H1 (cell line): ENCODE data around the gene BSDC1. TPM values are rescaled to one million over a fixed set of nuclear protein-coding genes. Genes with fewer than 3 reads are reported as not detected.

Experiments used
- CTCF ChIA-PET: fragments of 300-600 bp; sonication (Branson Sonifier 250); formaldehyde crosslinking; loops from one replicate; lab custom pipeline; 2021; ENCODE audit not compliant: partially characterized antibody; lab: Charles Lee
- POLR2A ChIA-PET: fragments of 300-600 bp; sonication (Branson Sonifier 250); formaldehyde crosslinking; loops from one replicate; lab custom pipeline; 2021; ENCODE audit warnings: inconsistent platforms; ENCODE audit not compliant: partially characterized antibody; lab: Charles Lee
- DNase-seq, 2 experiments: peaks; one replicate each; pipeline versions ENCODE4 v3.0.0 to v3.0.0-alpha.2; 2010 to 2022; ENCODE audit warnings: low spot score in 2 of 2, low read depth in 1 of 2, mixed read lengths in 1 of 2
- FAIRE-seq: peaks from 2 replicates; lab custom pipeline; 2011; peaks lifted over from hg19 to GRCh38; lab: Jason Lieb, UNC
- H2AFZ ChIP-seq: 2 replicates; pipeline ENCODE4 v1.8.1; 2012; ENCODE audit warnings: low read length, inconsistent platforms
- H2AK5ac ChIP-seq: 2 replicates; pipeline ENCODE4 v1.6.1; 2013; ENCODE audit warnings: low read depth, low read length
- H2BK120ac ChIP-seq: replicated peaks from 2 replicates; pipeline ENCODE3; 2013; ENCODE audit warnings: low read depth, low read length, inconsistent platforms
- H2BK12ac ChIP-seq: 2 replicates; pipeline ENCODE4 v1.6.1; 2013; ENCODE audit warnings: low read depth, low read length
- H2BK15ac ChIP-seq: 2 replicates; pipeline ENCODE4 v1.6.1; 2013; ENCODE audit warnings: low read length
- H2BK20ac ChIP-seq: 2 replicates; pipeline ENCODE4 v1.6.1; 2013; ENCODE audit warnings: low read length
- H2BK5ac ChIP-seq: 2 replicates; pipeline ENCODE4 v1.6.1; 2013; ENCODE audit warnings: low read depth, low read length
- H3K14ac ChIP-seq: 2 replicates; pipeline ENCODE4 v1.6.1; 2013; ENCODE audit warnings: inconsistent platforms; ENCODE audit not compliant: insufficient read length
- H3K18ac ChIP-seq: 2 replicates; pipeline ENCODE4 v1.6.1; 2013; ENCODE audit warnings: low read length; ENCODE audit errors: extremely low read depth
- H3K23ac ChIP-seq: 2 replicates; pipeline ENCODE4 v1.6.1; 2013; ENCODE audit warnings: inconsistent platforms; ENCODE audit not compliant: insufficient read length
- H3K23me2 ChIP-seq: 2 replicates; pipeline ENCODE4 v1.6.1; 2013; ENCODE audit warnings: low read depth, low read length
- H3K27ac ChIP-seq: 2 replicates; pipeline ENCODE4 v1.6.1; 2011; ENCODE audit warnings: low read depth, low read length, inconsistent platforms
- H3K27me3 ChIP-seq, 4 experiments: replicated peaks in 1 of 4; 1 replicate in 1 of 4; 2 replicates in 3 of 4; pipeline versions ENCODE4 v1.6.1 to v1.8.1; 2011 to 2013; ENCODE audit warnings: low read length in 3 of 4, mild to moderate bottlenecking in 3 of 4, inconsistent platforms in 2 of 4, mixed read lengths in 2 of 4, moderate library complexity in 1 of 4; ENCODE audit not compliant: control insufficient read depth in 3 of 4, insufficient read depth in 3 of 4; ENCODE audit errors: extremely low read depth in 1 of 4
- H3K36me3 ChIP-seq, 4 experiments: 2 replicates each; pipeline versions ENCODE4 v1.6.1 to v1.8.1; 2011 to 2013; ENCODE audit warnings: mild to moderate bottlenecking in 4 of 4, low read length in 3 of 4, moderate library complexity in 2 of 4, control low read depth in 1 of 4, inconsistent platforms in 1 of 4; ENCODE audit not compliant: insufficient read depth in 4 of 4, control insufficient read depth in 2 of 4
- H3K4ac ChIP-seq: replicated peaks from 2 replicates; pipeline ENCODE3; 2013; ENCODE audit warnings: low read length, low read depth, mixed read lengths, inconsistent platforms; ENCODE audit not compliant: insufficient read length
- H3K4me1 ChIP-seq, 4 experiments: replicated peaks in 1 of 4; 1 replicate in 1 of 4; 2 replicates in 3 of 4; pipeline versions ENCODE4 v1.6.1 to v1.8.1; 2011 to 2013; ENCODE audit warnings: low read length in 3 of 4, inconsistent platforms in 2 of 4, mixed read lengths in 1 of 4; ENCODE audit not compliant: insufficient read depth in 4 of 4, control insufficient read depth in 3 of 4
- H3K4me2 ChIP-seq, 2 experiments: 2 replicates each; pipeline versions ENCODE4 v1.6.1 to v1.8.1; 2011 to 2013; ENCODE audit warnings: low read depth in 2 of 2, low read length in 2 of 2, control low read depth in 1 of 2, inconsistent platforms in 1 of 2, mild to moderate bottlenecking in 1 of 2; ENCODE audit not compliant: insufficient read depth in 1 of 2
- H3K4me3 ChIP-seq, 4 experiments: fragments of 200-600, 300-600 bp in 1 of 4; sonication (generic), shearing (Covaris generic), sonication (Bioruptor Twin) in 1 of 4; 2 replicates each; pipeline versions ENCODE4 v1.5.1 to v1.8.1; 2011 to 2016; ENCODE audit warnings: low read length in 4 of 4, low read depth in 3 of 4, control low read depth in 2 of 4, inconsistent platforms in 2 of 4, mild to moderate bottlenecking in 2 of 4, mixed read lengths in 1 of 4, moderate library complexity in 1 of 4; ENCODE audit not compliant: insufficient read depth in 2 of 4; ENCODE audit errors: extremely low read depth in 1 of 4
- H3K56ac ChIP-seq: replicated peaks from 2 replicates; pipeline ENCODE3; 2013; ENCODE audit warnings: low read depth, mild to moderate bottlenecking, mixed read lengths, low read length, inconsistent platforms; ENCODE audit not compliant: insufficient read length
- H3K79me1 ChIP-seq: 2 replicates; pipeline ENCODE4 v1.6.1; 2013; ENCODE audit warnings: low read depth, low read length, control low read depth
- H3K79me2 ChIP-seq, 2 experiments: 2 replicates each; pipeline versions ENCODE4 v1.6.1 to v1.8.1; 2012 to 2013; ENCODE audit warnings: low read length in 2 of 2, mild to moderate bottlenecking in 2 of 2, inconsistent platforms in 1 of 2; ENCODE audit not compliant: insufficient read depth in 2 of 2, control insufficient read depth in 1 of 2
- H3K9ac ChIP-seq, 4 experiments: replicated peaks in 1 of 4; 1 replicate in 1 of 4; 2 replicates in 3 of 4; pipeline versions ENCODE4 v1.6.1 to v1.8.1; 2011 to 2013; ENCODE audit warnings: low read depth in 3 of 4, low read length in 3 of 4, control low read depth in 2 of 4, mild to moderate bottlenecking in 2 of 4, moderate library complexity in 2 of 4, inconsistent platforms in 1 of 4; ENCODE audit errors: extremely low read depth in 1 of 4
- H3K9me3 ChIP-seq, 2 experiments: 2 replicates each; pipeline versions ENCODE4 v1.6.1 to v1.8.1; 2012 to 2013; ENCODE audit warnings: mild to moderate bottlenecking in 2 of 2, moderate library complexity in 2 of 2, control low read depth in 1 of 2, inconsistent platforms in 1 of 2, low read depth in 1 of 2, low read length in 1 of 2, mixed read lengths in 1 of 2; ENCODE audit not compliant: insufficient read depth in 2 of 2
- H4K20me1 ChIP-seq, 2 experiments: replicated peaks in 1 of 2; 2 replicates each; pipeline versions ENCODE3 to v1.8.1; 2011 to 2013; ENCODE audit warnings: inconsistent platforms in 2 of 2, low read length in 2 of 2, mild to moderate bottlenecking in 1 of 2; ENCODE audit not compliant: insufficient read depth in 2 of 2, control insufficient read depth in 1 of 2
- H4K5ac ChIP-seq: 2 replicates; pipeline ENCODE4 v1.6.1; 2013; ENCODE audit warnings: low read length, low read depth, mixed read lengths, inconsistent platforms; ENCODE audit not compliant: insufficient read length
- H4K8ac ChIP-seq: 2 replicates; pipeline ENCODE4 v1.8.0; 2013; ENCODE audit warnings: mild to moderate bottlenecking, moderate library complexity, low read length, inconsistent platforms; ENCODE audit not compliant: insufficient read depth; ENCODE audit errors: extremely low read depth
- H4K91ac ChIP-seq: replicated peaks from 2 replicates; pipeline ENCODE3; 2013; ENCODE audit warnings: low read length, mixed read lengths, inconsistent platforms; ENCODE audit not compliant: insufficient read length
- CBX5 ChIP-seq: fragments of 300-800, 300-1000 bp; sonication (generic); IDR thresholded peaks from 2 replicates; pipeline ENCODE4 v1.7.1; 2016; ENCODE audit warnings: antibody characterized with exemption, low read length, low read depth
- CREB1 ChIP-seq: IDR thresholded peaks from 2 replicates; pipeline ENCODE4 v1.6.1; 2012; ENCODE audit warnings: inconsistent platforms
- E2F6 ChIP-seq: IDR thresholded peaks from 2 replicates; pipeline ENCODE4 v1.6.1; 2012; ENCODE audit warnings: inconsistent platforms
- EZH2 ChIP-seq: fragments of 200-600 bp; sonication (generic); IDR thresholded peaks from 2 replicates; pipeline ENCODE4 v1.7.1; 2012; ENCODE audit warnings: low read depth, mild to moderate bottlenecking, moderate library complexity, low read length, inconsistent platforms; ENCODE audit not compliant: severe bottlenecking
- HDAC2 ChIP-seq, 2 experiments: fragments of 300-600 bp in 1 of 2; sonication (generic) in 1 of 2; IDR thresholded peaks; 2 replicates each; pipeline ENCODE4 v1.6.1; 2011 to 2012; ENCODE audit warnings: low read depth in 2 of 2, low read length in 2 of 2, mild to moderate bottlenecking in 2 of 2, moderate library complexity in 2 of 2, borderline replicate concordance in 1 of 2, inconsistent platforms in 1 of 2
- JUND ChIP-seq: IDR thresholded peaks from 2 replicates; pipeline ENCODE4 v1.6.1; 2011; ENCODE audit warnings: mild to moderate bottlenecking, improper control_type of control experiment, low read length
- NRF1 ChIP-seq: IDR thresholded peaks from 2 replicates; pipeline ENCODE4 v1.6.1; 2011; ENCODE audit warnings: mild to moderate bottlenecking, low read depth, low read length, improper control_type of control experiment
- POLR2AphosphoS5 ChIP-seq: IDR thresholded peaks from 2 replicates; pipeline ENCODE4 v1.6.1; 2011; ENCODE audit warnings: low read depth, low read length
- RAD21 ChIP-seq, 2 experiments: IDR thresholded peaks in 1 of 2; conservative IDR thresholded peaks in 1 of 2; 2 replicates each; pipeline ENCODE4 v1.6.1; 2011; ENCODE audit warnings: low read depth in 2 of 2, low read length in 2 of 2, improper control_type of control experiment in 1 of 2, inconsistent platforms in 1 of 2, mild to moderate bottlenecking in 1 of 2, moderate library complexity in 1 of 2
- SIRT6 ChIP-seq: IDR thresholded peaks from one replicate; pipeline ENCODE4 v1.7.1; 2012; ENCODE audit warnings: low read length, inconsistent platforms
- SIX5 ChIP-seq: IDR thresholded peaks from 2 replicates; pipeline ENCODE4 v1.6.1; 2011; ENCODE audit warnings: mild to moderate bottlenecking, low read depth, low read length
- SP4 ChIP-seq: IDR thresholded peaks from 2 replicates; pipeline ENCODE4 v1.6.1; 2012; ENCODE audit warnings: low read length, inconsistent platforms
- WGBS, 2 experiments: shearing (Covaris generic) in 1 of 2; methylation state at CpG; one replicate each; pipeline versions ENCODE4 v1.1.6 to v1.1.7; 2013 to 2015; ENCODE audit warnings: low lambda C conversion rate in 2 of 2, mixed read lengths in 2 of 2, inconsistent platforms in 1 of 2, low coverage in 1 of 2, missing lambda C conversion rate in 1 of 2; ENCODE audit not compliant: insufficient replicate concordance in 2 of 2, insufficient coverage in 1 of 2, insufficient read length in 1 of 2; ENCODE audit errors: extremely low coverage in 1 of 2, missing lambda C conversion rate in 1 of 2; 5-methylcytosine and 5-hydroxymethylcytosine counted together
- polyA plus RNA-seq, 7 experiments: library from polyadenylated mRNA; depleted of rRNA in 3 of 7; stranded (reverse) in 5 of 7; unstranded in 2 of 7; fragments of >200 nt in 5 of 7; fragments of 200-250 nt in 2 of 7; gene quantifications; 1 replicate in 5 of 7; 2 replicates in 1 of 7; 4 replicates in 1 of 7; pipeline versions ENCODE4 v1.2.1 to v1.2.3, GENCODE V29; 2011 to 2013; ENCODE audit warnings: missing spikeins in 2 of 7, mixed read lengths in 2 of 7
- total RNA-seq: library from RNA; stranded (reverse); fragmentation: NEBNext Ultra II Directional; extraction: Animal tissue kit (Norgen Biotek cat#: 25700); gene quantifications from 2 replicates; pipeline ENCODE4 v1.2.1, GENCODE V29; 2021

The BSDC1 gene
- total and polyA plus RNA-seq, 2 of the 8 experiments (the other 6 are each of a cell fraction or from before 2014, with no cell fraction given): 24.8 to 40.7 TPM

- H3K27ac ChIP-seq: peak overlapping the region; percentile 91
- ChIA-PET POLR2A (interaction anchor here (0.6 to 3.8 kb wide), 43 partner anchors 9 to 423 kb away, joined by 3 to 13 read pairs (median 4); partner anchors contain the start of genes FAM229A, HDAC1, IQCC and MARCKSL1), CTCF (interaction anchor here (0.9 to 1.2 kb wide), 4 partner anchors 242 to 398 kb away, joined by 3 to 4 read pairs (median 3); no protein-coding TSS in a partner anchor)
- H3K79me1 ChIP-seq: peaks cover 7% of the 10 kb centered on the region
- H3K4me3 ChIP-seq: peak overlapping the region; percentile 79 to 100 (median 94)
- no peak overlapping the region for H3K4ac ChIP-seq
- H3K27me3 ChIP-seq: no peaks in the 10 kb centered on the region
- peak overlapping the region; percentile 89 for H3K18ac ChIP-seq
- H2AK5ac ChIP-seq: 0 out of 2 replicates have a peak overlapping the region, but pooled peaks have one; percentile 75
- DNase-seq: no peak
- 2% methylated on average over 14 of the region's 14 CpGs; no CpG with 5 or more reads in 1 of the 2 experiments for whole genome bisulfite sequencing, 2 experiments
- no peak overlapping the region for H2BK20ac ChIP-seq
- peaks cover 3 to 10% (median 7%) of the 10 kb centered on the region in 4 experiments; a peak in 5 of 8 replicates for H3K36me3 ChIP-seq
- H2AFZ ChIP-seq: peak overlapping the region; percentile 38
- peak overlapping the region; percentile 93 for H2BK5ac ChIP-seq
- peak overlapping the region; percentile 90; the same call in 1 of the 2 replicates for H4K8ac ChIP-seq
- H2BK15ac ChIP-seq: 0 out of 2 replicates have a peak overlapping the region, but pooled peaks have one; percentile 92
- H4K5ac ChIP-seq: peak overlapping the region; percentile 59
- FAIRE-seq: no peak
- H3K4me2 ChIP-seq: peak overlapping the region; percentile 84 to 90
- peaks cover 0 to 4% of the 10 kb centered on the region in 2 experiments for H4K20me1 ChIP-seq
- H3K23ac ChIP-seq: no peak overlapping the region
- H3K4me1 ChIP-seq: peaks cover 0 to 8% (median 3%) of the 10 kb centered on the region in 4 experiments; a peak in 4 of 7 replicates
- H3K23me2 ChIP-seq: peaks cover 4% of the 10 kb centered on the region; the same call in 1 of the 2 replicates
- peak overlapping the region; percentile 70; the same call in 1 of the 2 replicates for H2BK12ac ChIP-seq
- no peaks in the 10 kb centered on the region for H3K9me3 ChIP-seq
- H3K9ac ChIP-seq: peak overlapping the region; percentile 80 to 97 (median 88)
- H2BK120ac ChIP-seq: no peak overlapping the region
- peaks cover 4 to 29% of the 10 kb centered on the region in 2 experiments for H3K79me2 ChIP-seq
- H3K14ac ChIP-seq: no peak overlapping the region
- H3K56ac ChIP-seq: peak overlapping the region; percentile 63
- peak overlapping the region; percentile 12 for H4K91ac ChIP-seq
- no peak for TF ChIP-seq NRF1
- no peak for TF ChIP-seq SP4
- no peak for TF ChIP-seq CREB1
- TF ChIP-seq SIX5: no peak
- no peak for TF ChIP-seq HDAC2 (IDR thresholded peaks at IDR 0.05; ENCODE audit: borderline replicate concordance in 1 of 2, low read depth in 2 of 2, low read length in 2 of 2)
- TF ChIP-seq EZH2: no peak
- TF ChIP-seq E2F6: no peak
- TF ChIP-seq RAD21 (IDR thresholded peaks at IDR 0.05 in 1 of 2, conservative IDR thresholded peaks at IDR 0.05 in 1 of 2; ENCODE audit: low read depth in 2 of 2, low read length in 2 of 2): no peak
- peak; percentile 59; the same call in 1 of the 2 replicates for TF ChIP-seq POLR2AphosphoS5
- no peak for TF ChIP-seq SIRT6
- no peak for TF ChIP-seq CBX5
- TF ChIP-seq JUND: no peak
Measured at GRCh38 chr1:32394890-32395432, 720 bp upstream of the BSDC1 start.
